Keratinocyte (primary cell): ENCODE data around the gene GALNS. TPM values are rescaled to one million over a fixed set of nuclear protein-coding genes. Genes with fewer than 3 reads are reported as not detected.

Experiments
- DNase-seq: peaks from one replicate; pipeline ENCODE4 v3.0.0-alpha.2; 2011; ENCODE audit warnings: low read depth, missing footprints, low spot score
- FAIRE-seq: peaks from 2 replicates; lab custom pipeline; 2011; peaks lifted over from hg19 to GRCh38; lab: Jason Lieb, UNC
- H2AFZ ChIP-seq: 2 replicates; pipeline ENCODE4 v1.6.0; 2012; ENCODE audit warnings: low read length, control low read depth, inconsistent platforms; ENCODE audit not compliant: control insufficient read depth
- H3K27ac ChIP-seq: 2 replicates; pipeline ENCODE4 v1.5.1; 2011; ENCODE audit warnings: low read length; ENCODE audit not compliant: control insufficient read depth, insufficient read depth
- H3K27me3 ChIP-seq: 3 replicates; pipeline ENCODE4 v1.6.0; 2011; ENCODE audit warnings: low read length; ENCODE audit not compliant: control insufficient read depth, insufficient read depth; ENCODE audit errors: extremely low read depth
- H3K36me3 ChIP-seq, 2 experiments: 2 replicates in 1 of 2; 3 replicates in 1 of 2; pipeline ENCODE4 v1.5.1; 2011; ENCODE audit warnings: low read length in 2 of 2, mild to moderate bottlenecking in 1 of 2; ENCODE audit not compliant: control insufficient read depth in 2 of 2, insufficient read depth in 2 of 2; ENCODE audit errors: extremely low read depth in 1 of 2
- H3K4me1 ChIP-seq: 3 replicates; pipeline ENCODE4 v1.5.1; 2011; ENCODE audit warnings: low read length; ENCODE audit not compliant: control insufficient read depth, insufficient read depth; ENCODE audit errors: extremely low read depth
- H3K4me2 ChIP-seq: 3 replicates; pipeline ENCODE4 v1.6.0; 2011; ENCODE audit warnings: low read depth, low read length; ENCODE audit not compliant: control insufficient read depth, insufficient read depth; ENCODE audit errors: extremely low read depth
- H3K4me3 ChIP-seq, 3 experiments: fragments of 200-600 bp in 1 of 3; sonication (generic) in 1 of 3; 2 replicates in 2 of 3; 3 replicates in 1 of 3; pipeline ENCODE4 v1.5.1; 2011 to 2016; ENCODE audit warnings: low read length in 3 of 3, mild to moderate bottlenecking in 3 of 3, control low read depth in 2 of 3, inconsistent platforms in 1 of 3, low read depth in 1 of 3, mixed read lengths in 1 of 3, mixed run types in 1 of 3, moderate library complexity in 1 of 3; ENCODE audit not compliant: control insufficient read depth in 2 of 3, insufficient read depth in 2 of 3; ENCODE audit errors: extremely low read depth in 1 of 3
- H3K79me2 ChIP-seq: 2 replicates; pipeline ENCODE4 v1.6.0; 2012; ENCODE audit warnings: low read length; ENCODE audit not compliant: control insufficient read depth, insufficient read depth
- H3K9ac ChIP-seq: 3 replicates; pipeline ENCODE4 v1.6.0; 2011; ENCODE audit warnings: low read length; ENCODE audit not compliant: control insufficient read depth, insufficient read depth; ENCODE audit errors: extremely low read depth
- H3K9me1 ChIP-seq: 3 replicates; pipeline ENCODE4 v1.6.0; 2011; ENCODE audit warnings: low read length; ENCODE audit not compliant: control insufficient read depth, insufficient read depth; ENCODE audit errors: extremely low read depth
- H3K9me3 ChIP-seq: 2 replicates; pipeline ENCODE4 v1.5.1; 2012; ENCODE audit warnings: low read depth, low read length; ENCODE audit not compliant: control insufficient read depth
- H4K20me1 ChIP-seq: 3 replicates; pipeline ENCODE4 v1.6.0; 2011; ENCODE audit warnings: low read length; ENCODE audit not compliant: control insufficient read depth, insufficient read depth; ENCODE audit errors: extremely low read depth
- CTCF ChIP-seq, 3 experiments: IDR thresholded peaks in 1 of 3; conservative IDR thresholded peaks in 1 of 3; optimal IDR thresholded peaks in 1 of 3; 2 replicates in 2 of 3; 3 replicates in 1 of 3; pipeline versions ENCODE3 to v1.5.1; 2011; ENCODE audit warnings: low read length in 3 of 3, mild to moderate bottlenecking in 3 of 3, moderate library complexity in 2 of 3, control low read depth in 1 of 3, inconsistent platforms in 1 of 3; ENCODE audit not compliant: insufficient read depth in 2 of 3; ENCODE audit errors: extremely low read depth in 1 of 3
- EZH2 ChIP-seq: IDR thresholded peaks from one replicate; pipeline ENCODE4 v1.6.1; 2012; ENCODE audit warnings: inconsistent platforms, mild to moderate bottlenecking, low read length, moderate library complexity
- dilution Hi-C: fragments of 300-500 bp; cut with MboI; formaldehyde crosslinking; loops from one replicate; pipeline ENCODE4 v1.7.0; 2020; ENCODE audit warnings: low sequenced_read_pairs; ENCODE audit not compliant: extremely low pct_ligation_motif_present
- polyA plus RNA-seq, 5 experiments: library from polyadenylated mRNA; depleted of rRNA in 3 of 5; stranded (reverse) in 3 of 5; stranded (forward) in 1 of 5; unstranded in 1 of 5; fragments of >200 nt; gene quantifications; 1 replicate in 1 of 5; 2 replicates in 3 of 5; 3 replicates in 1 of 5; pipeline versions ENCODE4 v1.2.1 to v1.2.3, GENCODE V29; 2011 to 2012; ENCODE audit warnings: missing spikeins in 2 of 5, low read depth in 1 of 5, low replicate concordance in 1 of 5

Gene GALNS
- polyA plus RNA-seq, 1 donor (not counting 4 experiments of a cell fraction or from before 2014, with no cell fraction given), result 8.3 TPM

- Histone ChIP-seq H3K4me1 (peaks cover 29% of the 10 kb centered on the region), H2AFZ (no peak overlapping the region), H3K9ac (no peak overlapping the region), H3K36me3 (peaks cover 13 to 19% of the 10 kb centered on the region in 2 experiments), H3K27me3 (no peaks in the 10 kb centered on the region), H3K27ac (no peak overlapping the region), H3K4me3 (no peak overlapping the region), H3K9me1 (peaks cover 4% of the 10 kb centered on the region), H3K79me2 (peaks cover 30% of the 10 kb centered on the region), H3K4me2 (no peak overlapping the region), H4K20me1 (peaks cover 2% of the 10 kb centered on the region), H3K9me3 (no peaks in the 10 kb centered on the region)
- dilution Hi-C loops, result no loop called here
- no peak for TF ChIP-seq EZH2
- no peak for TF ChIP-seq CTCF (optimal IDR thresholded peaks at IDR 0.05 in 1 of 3, IDR thresholded peaks at IDR 0.05 in 1 of 3, conservative IDR thresholded peaks at IDR 0.05 in 1 of 3; ENCODE audit: extremely low read depth in 1 of 3, insufficient read depth in 2 of 3, low read length in 3 of 3)
- DNase-seq, result no peak
- FAIRE-seq, result no peak
These were observed 49.6 kb downstream of the GALNS start for GRCh38 chr16:88807142-88807625.

GRCh38 chr16:88806491-88807111, 50.1 kb downstream of the GALNS start:
- peaks cover 30% of the 10 kb centered on the region for H3K79me2 ChIP-seq

More at GRCh38 chr16:88806491-88807111, 50.1 kb downstream of the GALNS start:
- H2AFZ ChIP-seq, result no peak overlapping the region
- H4K20me1 ChIP-seq, result peaks cover 2% of the 10 kb centered on the region
- no peak overlapping the region for H3K4me3 ChIP-seq
- no peak for DNase-seq
- H3K27me3 ChIP-seq, result no peaks in the 10 kb centered on the region
- peaks cover 4% of the 10 kb centered on the region for H3K9me1 ChIP-seq
- H3K36me3 ChIP-seq, result peaks cover 13 to 19% of the 10 kb centered on the region in 2 experiments
- H3K4me2 ChIP-seq, result no peak overlapping the region
- TF ChIP-seq EZH2 (no peak), CTCF (optimal IDR thresholded peaks at IDR 0.05 in 1 of 3, IDR thresholded peaks at IDR 0.05 in 1 of 3, conservative IDR thresholded peaks at IDR 0.05 in 1 of 3; ENCODE audit: extremely low read depth in 1 of 3, insufficient read depth in 2 of 3, low read length in 3 of 3) (no peak)
- no peak overlapping the region for H3K9ac ChIP-seq
- H3K4me1 ChIP-seq, result peaks cover 27% of the 10 kb centered on the region
- H3K9me3 ChIP-seq, result no peaks in the 10 kb centered on the region
- dilution Hi-C loops, result no loop called here
- H3K27ac ChIP-seq, result no peak overlapping the region
- FAIRE-seq, result no peak
